Osteoblast (primary cell): ENCODE measurements around the gene MUS81. TPM values are rescaled to one million over a fixed set of nuclear protein-coding genes. Genes with fewer than 3 reads are reported as not detected.
A peak's percentile ranks its signal among the peaks of the same experiment; 100 is the strongest.

Experiments
- DNase-seq: peaks from one replicate; pipeline ENCODE4 v3.0.0; 2011; ENCODE audit warnings: low spot score, mixed read lengths; ENCODE audit not compliant: insufficient read length; ENCODE audit errors: missing footprints
- H2AFZ ChIP-seq: 2 replicates; pipeline ENCODE4 v1.6.0; 2011; ENCODE audit warnings: mild to moderate bottlenecking, low read length
- H3K27ac ChIP-seq: 2 replicates; pipeline ENCODE4 v1.5.1; 2011; ENCODE audit warnings: mild to moderate bottlenecking, low read depth, low read length, moderate library complexity
- H3K27me3 ChIP-seq: 2 replicates; pipeline ENCODE4 v1.6.0; 2012; ENCODE audit warnings: mild to moderate bottlenecking, control low read depth, inconsistent platforms, low read length, moderate library complexity; ENCODE audit not compliant: insufficient read depth
- H3K36me3 ChIP-seq: 2 replicates; pipeline ENCODE4 v1.5.1; 2011; ENCODE audit warnings: mild to moderate bottlenecking, low read length, control low read depth, moderate library complexity; ENCODE audit not compliant: insufficient read depth
- H3K4me1 ChIP-seq: 2 replicates; pipeline ENCODE4 v1.5.1; 2011; ENCODE audit warnings: mild to moderate bottlenecking, low read length, control low read depth, moderate library complexity; ENCODE audit not compliant: insufficient read depth
- H3K4me2 ChIP-seq: 2 replicates; pipeline ENCODE4 v1.6.0; 2011; ENCODE audit warnings: mild to moderate bottlenecking, low read length; ENCODE audit not compliant: insufficient read depth
- H3K4me3 ChIP-seq: fragments of 200-600 bp; sonication (generic); 3 replicates; pipeline ENCODE4 v1.5.1; 2012; ENCODE audit warnings: mild to moderate bottlenecking, low read length, inconsistent platforms; ENCODE audit not compliant: insufficient read depth
- H3K79me2 ChIP-seq: 2 replicates; pipeline ENCODE4 v1.6.0; 2012; ENCODE audit warnings: mild to moderate bottlenecking, low read length, control low read depth, inconsistent platforms; ENCODE audit not compliant: insufficient read depth
- H3K9me3 ChIP-seq: 2 replicates; pipeline ENCODE4 v1.5.1; 2011; ENCODE audit warnings: low read depth, low read length, control low read depth
- H4K20me1 ChIP-seq: 2 replicates; pipeline ENCODE4 v1.6.0; 2012; ENCODE audit warnings: mild to moderate bottlenecking, low read length, control low read depth; ENCODE audit not compliant: insufficient read depth
- total RNA-seq: library from RNA; depleted of rRNA; stranded (reverse); fragments of >200 nt; gene quantifications from 2 replicates; pipeline ENCODE4 v1.2.3, GENCODE V29; 2012
- TF ChIP-seq, protein P1 (sequence below): IDR thresholded peaks from 2 replicates; pipeline ENCODE4 v1.5.1; 2011; ENCODE audit warnings: mild to moderate bottlenecking, low read depth, low read length, moderate library complexity; ENCODE audit errors: extremely low read depth

Gene MUS81
- total RNA-seq, 1 donor, result 53.6 TPM

DNA sequence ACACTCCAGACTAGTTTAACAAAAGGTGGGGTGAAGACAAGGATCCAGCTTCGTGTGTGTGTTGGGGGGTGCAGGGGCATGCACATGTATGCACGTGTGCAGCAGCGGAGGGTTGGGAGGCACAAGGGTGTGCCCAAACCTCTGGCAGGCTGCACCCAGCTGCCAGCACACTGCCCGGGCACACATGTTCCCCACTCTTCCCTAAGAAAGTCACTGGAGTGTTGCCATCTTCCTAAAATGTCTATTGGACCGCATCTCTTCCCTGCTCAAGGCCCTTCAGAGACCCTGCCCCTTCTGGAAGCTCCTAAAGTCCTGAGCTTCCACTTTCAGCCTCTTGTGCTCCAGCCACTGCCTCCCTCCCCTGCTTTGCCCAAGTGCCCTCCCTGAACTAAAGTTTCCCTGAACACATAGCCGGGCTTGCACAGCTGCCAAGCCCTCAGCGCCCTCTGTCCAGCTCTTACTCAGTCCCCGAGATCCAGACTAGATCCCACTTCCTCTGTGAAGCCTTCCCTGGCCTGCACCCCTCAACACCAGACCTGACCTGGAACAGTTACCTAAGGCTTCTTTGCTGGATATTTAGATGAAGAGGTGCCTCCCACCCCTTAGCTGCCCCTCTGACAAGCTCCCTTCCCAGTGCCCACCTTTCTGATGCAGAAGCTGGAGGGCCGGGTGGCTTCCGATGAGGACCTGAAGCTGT is 8.3 kb upstream of the MUS81 start:
- Histone ChIP-seq H3K4me3 (no peak overlapping the region), H4K20me1 (peaks cover 46% of the 10 kb centered on the region), H2AFZ (no peak overlapping the region), H3K4me2 (no peak overlapping the region), H3K27me3 (no peaks in the 10 kb centered on the region), H3K27ac (no peak overlapping the region), H3K36me3 (peaks cover 58% of the 10 kb centered on the region), H3K4me1 (peaks cover 14% of the 10 kb centered on the region), H3K79me2 (peaks cover 41% of the 10 kb centered on the region), H3K9me3 (no peaks in the 10 kb centered on the region)
- peak; percentile 50 for DNase-seq
- TF ChIP-seq, protein P1, sequence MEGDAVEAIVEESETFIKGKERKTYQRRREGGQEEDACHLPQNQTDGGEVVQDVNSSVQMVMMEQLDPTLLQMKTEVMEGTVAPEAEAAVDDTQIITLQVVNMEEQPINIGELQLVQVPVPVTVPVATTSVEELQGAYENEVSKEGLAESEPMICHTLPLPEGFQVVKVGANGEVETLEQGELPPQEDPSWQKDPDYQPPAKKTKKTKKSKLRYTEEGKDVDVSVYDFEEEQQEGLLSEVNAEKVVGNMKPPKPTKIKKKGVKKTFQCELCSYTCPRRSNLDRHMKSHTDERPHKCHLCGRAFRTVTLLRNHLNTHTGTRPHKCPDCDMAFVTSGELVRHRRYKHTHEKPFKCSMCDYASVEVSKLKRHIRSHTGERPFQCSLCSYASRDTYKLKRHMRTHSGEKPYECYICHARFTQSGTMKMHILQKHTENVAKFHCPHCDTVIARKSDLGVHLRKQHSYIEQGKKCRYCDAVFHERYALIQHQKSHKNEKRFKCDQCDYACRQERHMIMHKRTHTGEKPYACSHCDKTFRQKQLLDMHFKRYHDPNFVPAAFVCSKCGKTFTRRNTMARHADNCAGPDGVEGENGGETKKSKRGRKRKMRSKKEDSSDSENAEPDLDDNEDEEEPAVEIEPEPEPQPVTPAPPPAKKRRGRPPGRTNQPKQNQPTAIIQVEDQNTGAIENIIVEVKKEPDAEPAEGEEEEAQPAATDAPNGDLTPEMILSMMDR, result no peak

DNA sequence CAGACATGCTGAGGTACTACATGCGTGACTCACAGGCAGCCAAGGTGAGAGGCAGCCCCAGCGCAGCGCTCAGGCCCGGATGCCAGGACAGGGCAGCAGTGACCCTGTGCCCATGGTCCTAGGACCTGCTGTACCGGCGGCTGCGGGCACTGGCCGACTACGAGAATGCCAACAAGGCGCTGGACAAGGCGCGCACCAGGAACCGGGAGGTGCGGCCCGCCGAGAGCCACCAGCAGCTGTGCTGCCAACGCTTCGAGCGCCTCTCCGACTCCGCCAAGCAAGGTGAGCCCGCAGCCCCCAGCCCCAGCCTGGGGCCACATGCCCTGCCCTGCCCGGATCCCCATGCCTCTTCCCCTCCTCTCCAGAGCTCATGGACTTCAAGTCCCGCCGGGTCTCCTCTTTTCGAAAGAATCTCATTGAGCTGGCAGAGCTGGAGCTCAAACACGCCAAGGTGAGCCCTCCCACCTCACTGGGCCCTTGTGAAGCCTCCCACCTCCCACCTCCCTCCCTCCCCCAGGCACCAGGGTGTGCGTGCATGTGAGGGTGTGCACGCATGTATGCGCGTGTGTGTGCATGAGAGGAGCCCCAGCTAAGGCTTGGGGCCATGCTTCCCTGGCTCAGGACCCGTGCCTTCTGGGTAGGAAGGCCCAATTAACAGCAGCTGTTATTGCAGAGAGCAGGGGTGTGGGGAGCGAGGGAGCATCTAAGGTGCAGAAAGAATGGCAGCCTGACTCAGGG is 7.6 kb upstream of the MUS81 start:
- no peaks in the 10 kb centered on the region for H3K27me3 ChIP-seq
- H2AFZ ChIP-seq, result no peak overlapping the region
- no peak overlapping the region for H3K4me3 ChIP-seq
- H3K36me3 ChIP-seq, result peaks cover 58% of the 10 kb centered on the region
- H3K4me2 ChIP-seq, result no peak overlapping the region
- no peaks in the 10 kb centered on the region for H3K9me3 ChIP-seq
- peaks cover 14% of the 10 kb centered on the region for H3K4me1 ChIP-seq
- TF ChIP-seq, protein P1, result no peak
- H3K79me2 ChIP-seq, result peaks cover 48% of the 10 kb centered on the region
- DNase-seq, result peak; percentile 65
- H4K20me1 ChIP-seq, result peaks cover 51% of the 10 kb centered on the region
- H3K27ac ChIP-seq, result no peak overlapping the region

DNA sequence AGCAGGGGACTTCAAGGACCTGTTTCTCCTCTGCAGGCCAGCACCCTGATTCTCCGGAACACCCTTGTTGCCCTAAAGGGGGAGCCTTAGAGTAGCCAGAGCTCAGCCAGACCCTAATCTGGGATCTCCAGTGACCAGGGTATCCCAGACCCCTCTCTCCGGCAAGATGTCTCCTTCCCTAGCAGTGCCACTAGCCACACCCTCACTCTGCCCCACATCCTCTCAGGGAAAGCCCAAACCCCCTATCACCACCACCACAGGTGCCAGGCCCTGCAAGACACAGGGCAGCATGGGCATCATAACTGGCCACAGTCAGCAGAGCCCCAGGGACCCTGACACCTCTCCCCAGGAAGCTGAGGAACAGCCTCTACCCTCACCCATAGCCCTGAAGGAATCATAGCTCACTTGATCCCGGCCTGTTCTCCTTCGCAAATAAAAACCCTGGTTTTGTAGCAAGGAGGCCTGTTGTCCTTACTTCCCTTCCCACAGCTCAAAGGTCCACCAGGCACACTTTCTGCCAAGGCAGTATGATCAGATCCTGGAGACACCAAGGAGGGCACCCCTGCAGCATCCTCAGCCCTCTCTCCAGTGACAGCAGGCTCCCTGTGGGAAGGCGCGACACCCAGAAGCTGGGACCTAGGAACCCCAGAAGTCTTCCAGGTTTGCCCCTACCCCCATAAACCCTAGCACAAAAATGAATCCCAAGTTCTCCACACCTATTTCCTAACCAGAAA is 6.8 kb upstream of the MUS81 start:
- no peak overlapping the region for H3K4me2 ChIP-seq
- no peaks in the 10 kb centered on the region for H3K9me3 ChIP-seq
- no peak overlapping the region for H2AFZ ChIP-seq
- H3K36me3 ChIP-seq, result peaks cover 58% of the 10 kb centered on the region
- no peak overlapping the region for H3K4me3 ChIP-seq
- peaks cover 51% of the 10 kb centered on the region for H3K79me2 ChIP-seq
- peaks cover 16% of the 10 kb centered on the region for H3K4me1 ChIP-seq
- TF ChIP-seq, protein P1, result no peak
- peak; percentile 58 for DNase-seq
- peaks cover 51% of the 10 kb centered on the region for H4K20me1 ChIP-seq
- H3K27ac ChIP-seq, result no peak overlapping the region
- H3K27me3 ChIP-seq, result no peaks in the 10 kb centered on the region

DNA sequence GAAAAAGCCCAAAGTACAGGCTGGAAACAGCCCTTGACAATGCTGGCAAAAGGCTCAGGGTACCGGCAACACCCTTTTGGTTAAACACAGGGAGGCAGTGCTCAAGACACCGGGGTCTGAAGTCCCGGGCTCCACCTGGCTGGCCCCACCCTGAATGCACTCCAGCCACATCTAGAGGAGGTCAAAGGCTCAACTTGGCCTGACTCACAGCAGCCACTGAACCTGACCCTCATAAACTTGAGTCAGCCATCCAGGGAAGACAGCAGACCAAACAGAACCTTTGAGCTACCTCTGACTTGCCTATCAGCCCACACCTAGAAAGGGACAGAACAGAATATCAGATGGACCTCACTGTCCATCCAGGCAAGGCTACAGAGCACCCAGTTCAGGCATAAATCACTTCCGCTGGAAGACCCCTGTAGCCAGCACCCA is 6.1 kb upstream of the MUS81 start:
- Histone ChIP-seq H3K9me3 (no peaks in the 10 kb centered on the region), H3K4me2 (no peak overlapping the region), H2AFZ (no peak overlapping the region), H3K36me3 (peaks cover 58% of the 10 kb centered on the region), H3K4me3 (no peak overlapping the region), H4K20me1 (peaks cover 51% of the 10 kb centered on the region), H3K4me1 (peaks cover 23% of the 10 kb centered on the region), H3K79me2 (peaks cover 51% of the 10 kb centered on the region), H3K27ac (peak overlapping the region; percentile 6), H3K27me3 (no peaks in the 10 kb centered on the region)
- DNase-seq, result peak; percentile 54
- TF ChIP-seq, protein P1, result no peak
